Upper lobe of right lung (tissue), 1 donor: Measurements from ENCODE around the gene PCGF2. TPM values are rescaled to one million over a fixed set of nuclear protein-coding genes. Genes with fewer than 3 reads are reported as not detected.
A peak's percentile ranks its signal among the peaks of the same experiment; 100 is the strongest.

ENCODE experiments used
- ATAC-seq: fragments of 200-7000 bp; cut with Tn5 transposase; one replicate; pipeline ENCODE4 v1.9.1; 2020; ENCODE audit warnings: mild to moderate bottlenecking, moderate library complexity
- DNase-seq: peaks from one replicate; pipeline ENCODE4 v3.0.0-alpha.2; 2020
- H3K27ac ChIP-seq: fragments of 200-600 bp; one replicate; pipeline ENCODE4 v1.8.0; 2022
- H3K27me3 ChIP-seq: fragments of 200-600 bp; one replicate; pipeline ENCODE4 v1.8.0; 2022; ENCODE audit warnings: mild to moderate bottlenecking
- H3K36me3 ChIP-seq: fragments of 200-600 bp; one replicate; pipeline ENCODE4 v1.8.0; 2022
- H3K4me1 ChIP-seq: fragments of 200-600 bp; one replicate; pipeline ENCODE4 v1.8.0; 2022
- H3K4me3 ChIP-seq: fragments of 200-600 bp; one replicate; pipeline ENCODE4 v1.8.0; 2022; ENCODE audit warnings: mild to moderate bottlenecking
- H3K9me3 ChIP-seq: fragments of 200-600 bp; one replicate; pipeline ENCODE4 v1.8.0; 2022
- intact Hi-C: fragments of 100-400 bp; cut with DNase I; formaldehyde crosslinking; loops from one replicate; pipeline ENCODE4 v1.11.0; 2022
- microRNA-seq: library from miRNA; unstranded; fragments of <30 nt; microRNA quantifications from one replicate; pipeline ENCODE4 v1.2.0, GENCODE V29; 2020; ENCODE audit warnings: borderline microRNAs expressed
- total RNA-seq: library from RNA; stranded (reverse); fragmentation: NEBNext Ultra II Directional; extraction: Animal tissue kit (Norgen Biotek cat#: 25700); gene quantifications from one replicate; pipeline ENCODE4 v1.2.1, GENCODE V29; 2021
- TF ChIP-seq, protein P1 (sequence below): fragments of 200-600 bp; IDR thresholded peaks from one replicate; pipeline ENCODE4 v1.8.0; 2022; ENCODE audit warnings: antibody characterized with exemption
- donor health status: DM: no; HTN: yes; CAD: no; lungs with severe emphysema.

PCGF2 gene
- total RNA-seq, 1 donor from 2014 or later, result 59.1 TPM

GRCh38 chr17:38685491-38685890 is 62.6 kb downstream of the PCGF2 start:
- H3K9me3 ChIP-seq, result no peaks in the 10 kb centered on the region
- intact Hi-C loops, result no loop called here
- no peak overlapping the region for H3K27ac ChIP-seq
- ATAC-seq (peak; percentile 75), DNase-seq (no peak)
- H3K4me1 ChIP-seq, result no peaks in the 10 kb centered on the region
- H3K27me3 ChIP-seq, result no peaks in the 10 kb centered on the region
- TF ChIP-seq, protein P1, sequence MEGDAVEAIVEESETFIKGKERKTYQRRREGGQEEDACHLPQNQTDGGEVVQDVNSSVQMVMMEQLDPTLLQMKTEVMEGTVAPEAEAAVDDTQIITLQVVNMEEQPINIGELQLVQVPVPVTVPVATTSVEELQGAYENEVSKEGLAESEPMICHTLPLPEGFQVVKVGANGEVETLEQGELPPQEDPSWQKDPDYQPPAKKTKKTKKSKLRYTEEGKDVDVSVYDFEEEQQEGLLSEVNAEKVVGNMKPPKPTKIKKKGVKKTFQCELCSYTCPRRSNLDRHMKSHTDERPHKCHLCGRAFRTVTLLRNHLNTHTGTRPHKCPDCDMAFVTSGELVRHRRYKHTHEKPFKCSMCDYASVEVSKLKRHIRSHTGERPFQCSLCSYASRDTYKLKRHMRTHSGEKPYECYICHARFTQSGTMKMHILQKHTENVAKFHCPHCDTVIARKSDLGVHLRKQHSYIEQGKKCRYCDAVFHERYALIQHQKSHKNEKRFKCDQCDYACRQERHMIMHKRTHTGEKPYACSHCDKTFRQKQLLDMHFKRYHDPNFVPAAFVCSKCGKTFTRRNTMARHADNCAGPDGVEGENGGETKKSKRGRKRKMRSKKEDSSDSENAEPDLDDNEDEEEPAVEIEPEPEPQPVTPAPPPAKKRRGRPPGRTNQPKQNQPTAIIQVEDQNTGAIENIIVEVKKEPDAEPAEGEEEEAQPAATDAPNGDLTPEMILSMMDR, result no peak
- no peak overlapping the region for H3K4me3 ChIP-seq
- H3K36me3 ChIP-seq, result no peaks in the 10 kb centered on the region

Small RNA genes lying within 50 kb of the gene (microRNA-seq; reads per million reads assigned to microRNA genes)
- gene MIR4726, result 0.50 reads per million
- not detected for gene MIR4734

Other genes with a start within 250 kb of the PCGF2 start
- 2.1 TPM for gene SRCIN1, start 142.4 kb downstream of the PCGF2 start, total RNA-seq
- 2.1 TPM for gene EPOP, start 73.4 kb downstream of the PCGF2 start, total RNA-seq
- gene MLLT6, start 43.1 kb downstream of the PCGF2 start, total RNA-seq, result 133 TPM
- gene CISD3, start 18.0 kb downstream of the PCGF2 start, total RNA-seq, result 29.7 TPM
- 127 TPM for gene PSMB3, start 4.4 kb upstream of the PCGF2 start, total RNA-seq
- 50.5 TPM for gene PIP4K2B, start 51.2 kb upstream of the PCGF2 start, total RNA-seq
- gene CWC25, start 77.0 kb upstream of the PCGF2 start, total RNA-seq, result 22.2 TPM
- 1,142 TPM for gene RPL23, start 105.4 kb upstream of the PCGF2 start, total RNA-seq
- 158 TPM for gene LASP1, start 121.7 kb upstream of the PCGF2 start, total RNA-seq
- not detected for gene FBXO47, start 219.1 kb upstream of the PCGF2 start, total RNA-seq